Activated naive CD4-positive, alpha-beta T cell treated with anti-CD3 and anti-CD28 coated beads, Interleukin-2, amount 50 U/mL, for 72 hours (primary cell): ENCODE results near the gene KCNIP1. TPM values are rescaled to one million over a fixed set of nuclear protein-coding genes. Genes with fewer than 3 reads are reported as not detected.

Source experiments
- ATAC-seq, 2 donors: fragments of 150-1000 bp; cut with Tn5 transposase; 2 replicates each; pipeline ENCODE4 v1.10.0; 2021; ENCODE audit warnings: mild to moderate bottlenecking in 2 of 2, moderate library complexity in 2 of 2
- DNase-seq, 2 donors: peaks; one replicate each; pipeline ENCODE4 v3.0.0; 2021 to 2022; ENCODE audit warnings: low spot score in 2 of 2
- H3K27ac Mint-ChIP-seq, 2 donors: one replicate each; pipeline ENCODE4 v1.8.0; 2022; ENCODE audit warnings: mild to moderate bottlenecking in 2 of 2, mixed read lengths in 2 of 2
- H3K36me3 Mint-ChIP-seq, 2 donors: one replicate each; pipeline ENCODE4 v1.8.0; 2022; ENCODE audit warnings: mixed read lengths in 2 of 2
- H3K9me3 Mint-ChIP-seq, 2 donors: one replicate each; pipeline ENCODE4 v1.8.0; 2022; ENCODE audit warnings: mixed read lengths in 2 of 2
- total RNA-seq, 2 donors: library from RNA; stranded (reverse); gene quantifications; one replicate each; pipeline ENCODE4 v1.2.3, GENCODE V29; 2022

Gene KCNIP1
- total RNA-seq, 2 donors from 2014 or later = not detected

GRCh38 chr5:170518277-170518676, 14.5 kb downstream of the KCNIP1 start:
- H3K27ac Mint-ChIP-seq = no peak overlapping the region
- no peaks in the 10 kb centered on the region for H3K36me3 Mint-ChIP-seq
- DNase-seq (no peak), ATAC-seq (no peak)
- peaks cover 0 to 3% of the 10 kb centered on the region in 2 donors for H3K9me3 Mint-ChIP-seq

- no peak for ATAC-seq
- peaks cover 0 to 3% of the 10 kb centered on the region in 2 donors for H3K9me3 Mint-ChIP-seq
- no peaks in the 10 kb centered on the region for H3K36me3 Mint-ChIP-seq
- no peak for DNase-seq
- H3K27ac Mint-ChIP-seq = no peak overlapping the region
Measured at GRCh38 chr5:170519549-170519948, 15.7 kb downstream of the KCNIP1 start.

- Mint-ChIP-seq H3K36me3 (no peaks in the 10 kb centered on the region), H3K27ac (no peak overlapping the region), H3K9me3 (peaks cover 0 to 3% of the 10 kb centered on the region in 2 donors)
- no peak for ATAC-seq
- no peak for DNase-seq
Measured at GRCh38 chr5:170520372-170520771, 16.6 kb downstream of the KCNIP1 start.

DNA sequence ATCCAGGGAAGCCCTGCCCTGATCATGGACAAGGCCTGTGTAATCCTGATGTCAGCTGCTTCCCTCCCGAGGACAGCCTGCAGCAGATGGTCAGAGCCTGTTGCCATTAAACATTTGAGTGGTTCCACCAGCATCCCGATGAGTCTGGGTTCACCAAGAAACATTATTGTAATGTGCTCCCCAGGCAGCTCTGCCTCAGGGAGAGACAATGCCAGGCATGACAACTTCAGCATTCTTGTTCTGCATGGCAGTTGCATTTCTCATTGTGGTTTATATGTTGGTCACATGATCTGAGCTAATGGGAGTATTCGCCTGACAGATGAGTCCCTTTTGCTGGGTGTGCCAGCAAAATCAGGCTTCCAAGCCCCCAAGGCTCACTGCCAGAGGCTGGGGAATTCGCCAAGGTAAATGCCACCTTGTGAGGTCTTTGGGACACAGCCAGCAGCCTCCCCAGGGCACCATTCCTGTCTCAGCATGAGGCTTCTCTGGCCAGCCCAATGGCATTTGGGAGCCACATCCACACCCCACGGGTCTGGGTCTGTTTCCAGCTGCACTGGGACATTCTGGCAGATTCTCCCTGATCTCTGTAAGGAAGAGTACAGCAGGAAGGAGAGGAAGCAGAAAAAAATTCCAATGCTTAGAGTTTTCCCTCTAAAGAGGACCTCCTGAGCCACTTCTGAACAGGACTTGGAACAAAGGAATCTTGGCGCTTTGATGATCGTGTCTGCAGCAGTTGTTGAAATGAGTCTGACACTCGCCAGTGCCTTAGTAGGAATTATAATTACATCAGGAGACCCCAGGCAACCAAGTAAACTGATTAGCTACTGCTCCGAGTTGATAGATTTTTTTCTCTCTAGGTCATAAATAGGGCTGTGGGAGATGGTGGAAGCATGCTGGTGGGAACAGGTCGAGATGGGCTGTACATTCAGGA, 18.7 kb downstream of the KCNIP1 start:
- H3K27ac Mint-ChIP-seq = no peak overlapping the region
- DNase-seq (no peak), ATAC-seq (no peak)
- peaks cover 0 to 3% of the 10 kb centered on the region in 2 donors for H3K9me3 Mint-ChIP-seq
- no peaks in the 10 kb centered on the region for H3K36me3 Mint-ChIP-seq

- no peak for ATAC-seq
- no peak overlapping the region for H3K27ac Mint-ChIP-seq
- no peak for DNase-seq
- no peaks in the 10 kb centered on the region for H3K36me3 Mint-ChIP-seq
- peaks cover 0 to 3% of the 10 kb centered on the region in 2 donors for H3K9me3 Mint-ChIP-seq
Measured at GRCh38 chr5:170523142-170523551, 19.3 kb downstream of the KCNIP1 start.

DNA sequence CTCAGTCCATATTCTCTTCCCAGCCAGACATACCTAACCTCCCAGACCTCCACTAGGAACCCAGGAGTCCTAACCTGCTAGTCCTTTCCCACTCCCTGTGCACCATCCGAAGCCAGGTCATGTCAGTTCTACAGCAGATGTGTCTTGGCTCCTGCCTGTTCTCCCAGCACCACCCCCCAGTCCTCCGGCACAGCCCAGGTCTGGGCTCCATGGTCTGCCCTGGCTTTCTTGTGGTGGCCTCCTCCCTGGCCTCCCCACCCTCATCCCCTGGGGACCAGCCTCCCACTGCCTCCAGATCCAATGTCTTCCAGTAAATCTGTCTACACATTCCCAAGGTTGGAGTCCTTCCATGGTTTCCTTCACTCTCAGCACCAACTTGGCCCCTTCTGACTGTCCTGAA, 20.0 kb downstream of the KCNIP1 start:
- Mint-ChIP-seq H3K9me3 (peaks cover 0 to 3% of the 10 kb centered on the region in 2 donors), H3K27ac (no peak overlapping the region), H3K36me3 (no peaks in the 10 kb centered on the region)
- DNase-seq (no peak), ATAC-seq (no peak)

DNA sequence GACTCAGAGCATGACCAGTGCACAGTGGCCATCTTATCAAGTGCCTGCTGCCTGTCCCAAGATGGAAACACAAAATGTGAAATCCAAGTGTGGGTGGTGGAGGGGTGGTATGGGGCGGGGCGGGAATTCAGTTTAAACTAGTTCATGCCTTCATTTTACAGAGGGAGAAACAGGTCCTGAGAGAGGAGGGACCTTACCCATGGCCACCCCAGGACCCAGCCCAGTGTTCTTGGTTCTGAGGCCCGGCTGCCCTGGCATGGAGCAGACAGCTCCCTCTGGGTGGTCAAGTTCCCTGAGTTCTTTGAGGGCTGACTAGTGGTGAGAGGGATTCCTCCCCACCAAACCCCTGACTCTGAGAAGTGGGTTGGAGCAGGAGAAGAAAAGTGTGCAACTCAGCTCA, 20.8 kb downstream of the KCNIP1 start:
- H3K36me3 Mint-ChIP-seq = no peaks in the 10 kb centered on the region
- DNase-seq = no peak
- no peak overlapping the region for H3K27ac Mint-ChIP-seq
- H3K9me3 Mint-ChIP-seq = peaks cover 0 to 3% of the 10 kb centered on the region in 2 donors
- ATAC-seq = no peak

DNA sequence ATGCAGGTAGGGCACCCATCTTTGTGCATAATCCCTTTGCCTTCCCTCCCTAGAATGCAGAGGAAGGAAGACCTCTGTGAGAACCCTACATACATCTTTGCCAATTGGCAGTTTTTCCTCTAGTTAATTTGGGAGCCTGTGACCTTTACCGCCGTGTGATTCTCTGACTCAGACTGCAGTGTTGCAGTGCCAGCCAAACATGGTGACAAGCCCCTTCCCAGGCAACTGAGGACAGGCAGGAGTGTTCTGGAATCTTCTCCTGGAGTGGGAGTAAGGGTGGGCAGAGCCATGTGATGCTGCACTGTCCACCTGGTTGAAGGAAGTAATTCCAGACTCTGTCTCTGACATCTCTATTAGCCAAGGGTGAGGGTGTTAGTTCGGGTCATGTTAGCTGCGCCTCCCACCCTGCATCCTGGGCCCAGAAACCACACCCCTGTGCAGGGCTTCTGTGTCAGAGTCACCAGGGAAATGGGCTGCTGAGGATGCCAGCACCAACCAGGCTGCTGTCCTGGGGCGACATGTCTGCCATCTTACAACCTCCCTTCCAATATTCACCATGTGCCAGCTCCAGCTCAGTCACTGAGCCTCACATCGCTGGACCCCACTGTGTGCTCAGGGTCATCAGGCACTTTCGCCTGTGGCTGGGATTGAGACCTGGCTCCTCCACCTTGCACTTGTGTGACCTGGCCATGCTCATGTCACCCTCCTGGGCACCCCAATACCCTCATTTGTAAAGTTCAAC, 21.8 kb downstream of the KCNIP1 start:
- Mint-ChIP-seq H3K27ac (no peak overlapping the region), H3K9me3 (peaks cover 0 to 3% of the 10 kb centered on the region in 2 donors), H3K36me3 (no peaks in the 10 kb centered on the region)
- DNase-seq (no peak), ATAC-seq (no peak)

- ATAC-seq (no peak), DNase-seq (no peak)
- Mint-ChIP-seq H3K27ac (no peak overlapping the region), H3K36me3 (no peaks in the 10 kb centered on the region), H3K9me3 (no peaks in the 10 kb centered on the region)
Measured at GRCh38 chr5:170527991-170528390, 24.2 kb downstream of the KCNIP1 start.

DNA sequence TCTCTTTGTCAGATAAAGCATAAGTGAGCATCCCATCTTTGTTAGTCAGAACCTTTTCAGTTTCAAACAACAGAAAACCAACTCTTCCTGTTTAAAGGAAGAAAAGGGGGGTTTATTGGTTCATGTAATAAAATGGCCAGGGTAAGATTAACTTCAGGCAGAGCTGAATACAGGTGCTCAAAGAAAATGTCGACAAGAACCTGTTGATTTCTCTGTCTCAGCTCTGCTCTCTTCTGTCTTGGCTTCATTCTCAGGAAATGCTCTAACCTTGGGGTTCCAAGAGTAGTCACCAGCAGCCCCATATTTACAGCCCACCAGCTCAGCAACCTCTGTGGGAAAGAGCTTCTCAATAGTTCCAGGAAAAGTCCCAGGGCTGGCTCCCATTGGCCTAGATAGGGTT, 25.2 kb downstream of the KCNIP1 start:
- no peak for ATAC-seq
- no peak overlapping the region for H3K27ac Mint-ChIP-seq
- H3K36me3 Mint-ChIP-seq = no peaks in the 10 kb centered on the region
- H3K9me3 Mint-ChIP-seq = no peaks in the 10 kb centered on the region
- no peak for DNase-seq

GRCh38 chr5:170532935-170533334, 29.1 kb downstream of the KCNIP1 start:
- DNase-seq (no peak), ATAC-seq (no peak)
- Mint-ChIP-seq H3K9me3 (no peaks in the 10 kb centered on the region), H3K36me3 (no peaks in the 10 kb centered on the region), H3K27ac (no peak overlapping the region)

- ATAC-seq (peak in 1 of 2 donors; percentile 30), DNase-seq (no peak)
- no peaks in the 10 kb centered on the region for H3K9me3 Mint-ChIP-seq
- no peak overlapping the region for H3K27ac Mint-ChIP-seq
- H3K36me3 Mint-ChIP-seq = no peaks in the 10 kb centered on the region
Measured at GRCh38 chr5:170533383-170533782, 29.6 kb downstream of the KCNIP1 start.

GRCh38 chr5:170534177-170534576, 30.4 kb downstream of the KCNIP1 start:
- DNase-seq (no peak), ATAC-seq (peak in 1 of 2 donors; percentile 86)
- H3K9me3 Mint-ChIP-seq = no peaks in the 10 kb centered on the region
- H3K36me3 Mint-ChIP-seq = no peaks in the 10 kb centered on the region
- H3K27ac Mint-ChIP-seq = no peak overlapping the region

- ATAC-seq = no peak
- no peak overlapping the region for H3K27ac Mint-ChIP-seq
- no peak for DNase-seq
- no peaks in the 10 kb centered on the region for H3K9me3 Mint-ChIP-seq
- no peaks in the 10 kb centered on the region for H3K36me3 Mint-ChIP-seq
Measured at GRCh38 chr5:170534941-170535340, 31.1 kb downstream of the KCNIP1 start.

DNA sequence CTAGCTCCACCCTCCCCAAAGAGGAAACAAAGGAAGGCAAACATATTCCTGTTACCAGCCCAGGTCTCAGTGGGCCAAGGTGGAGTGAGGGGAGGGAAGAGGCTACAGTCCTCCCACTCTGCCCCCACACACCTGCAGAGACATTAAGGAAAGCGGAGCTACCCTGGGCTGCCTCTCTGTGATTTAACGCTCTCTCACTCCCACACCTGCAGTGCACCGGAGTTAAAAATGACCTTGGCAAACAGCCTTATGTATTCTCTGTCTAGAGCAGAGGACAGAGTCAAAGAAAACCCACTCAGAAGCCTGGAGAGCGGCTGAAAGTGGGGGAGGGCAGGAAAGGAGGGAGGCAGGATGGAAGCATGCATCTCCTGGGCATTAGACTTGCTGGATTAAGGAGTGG, 32.7 kb downstream of the KCNIP1 start:
- H3K27ac Mint-ChIP-seq = no peak overlapping the region
- DNase-seq (no peak), ATAC-seq (no peak)
- no peaks in the 10 kb centered on the region for H3K36me3 Mint-ChIP-seq
- H3K9me3 Mint-ChIP-seq = no peaks in the 10 kb centered on the region

DNA sequence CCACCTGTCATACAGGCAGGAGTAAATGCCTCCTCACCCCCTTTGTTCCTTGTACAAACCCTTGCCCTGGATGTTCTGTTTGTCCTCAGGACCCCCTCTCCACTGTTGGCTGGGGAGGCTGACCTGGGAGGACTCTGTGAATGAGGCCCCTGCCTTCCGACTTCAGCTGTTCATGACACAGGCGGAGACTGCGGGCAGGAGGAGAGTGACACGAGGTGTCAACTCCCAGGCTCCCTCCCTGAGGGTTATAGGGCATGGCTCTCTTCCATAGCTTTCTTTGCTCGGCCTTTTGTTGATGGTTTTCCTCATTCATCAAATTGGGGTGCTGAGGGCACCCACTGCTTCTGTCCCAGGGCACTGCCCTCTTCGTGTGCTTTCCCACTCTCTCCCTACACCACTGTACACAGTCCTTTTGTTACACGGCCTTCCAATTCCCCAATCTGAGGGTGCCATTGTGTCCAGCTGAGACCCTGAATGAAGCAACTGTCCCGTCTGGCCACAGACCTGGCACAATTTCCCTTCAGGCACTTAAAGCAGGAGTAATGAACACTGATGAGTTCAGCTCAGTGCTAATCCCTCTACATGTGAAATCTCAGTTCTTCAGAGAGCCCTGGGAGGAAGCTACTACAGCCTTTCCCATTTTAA, 33.8 kb downstream of the KCNIP1 start:
- Mint-ChIP-seq H3K27ac (no peak overlapping the region), H3K36me3 (no peaks in the 10 kb centered on the region), H3K9me3 (no peaks in the 10 kb centered on the region)
- ATAC-seq (no peak), DNase-seq (no peak)

- Mint-ChIP-seq H3K27ac (no peak overlapping the region), H3K36me3 (no peaks in the 10 kb centered on the region), H3K9me3 (no peaks in the 10 kb centered on the region)
- DNase-seq (no peak), ATAC-seq (no peak)
Measured at GRCh38 chr5:170538096-170538465, 34.3 kb downstream of the KCNIP1 start.
